Activated naive CD8-positive, alpha-beta T cell treated with anti-CD3 and anti-CD28 coated beads, Interleukin-2, amount 10 ng/mL, durations not matched to agents 7 days and 5 days (primary cell): ENCODE measurements around the gene KCNH1. TPM values are rescaled to one million over a fixed set of nuclear protein-coding genes. Genes with fewer than 3 reads are reported as not detected.
"Not testable (repeated sequence)": the region's sequence is repeated elsewhere in the genome, so short reads cannot be mapped to it uniquely, and the experiment has no call there.

Source experiments
- ATAC-seq: fragments of 150-1000 bp; cut with Tn5 transposase; one replicate; pipeline ENCODE4 v1.10.0; 2021; ENCODE audit warnings: low read depth, moderate library complexity
- POLR2A ChIA-PET: fragments of 350-600 bp; sonication (Branson Sonifier 250); formaldehyde crosslinking; loops from one replicate; lab custom pipeline; 2021; ENCODE audit warnings: antibody characterized with exemption; lab: Charles Lee
- DNase-seq: peaks from one replicate; pipeline ENCODE4 v3.0.0; 2021
- H3K27ac Mint-ChIP-seq: one replicate; pipeline ENCODE4 v1.8.0; 2022; ENCODE audit warnings: mild to moderate bottlenecking, mixed read lengths
- H3K27me3 Mint-ChIP-seq: one replicate; pipeline ENCODE4 v1.8.0; 2022; ENCODE audit warnings: mild to moderate bottlenecking, moderate library complexity, mixed read lengths
- H3K36me3 Mint-ChIP-seq: one replicate; pipeline ENCODE4 v1.8.0; 2021; ENCODE audit warnings: mild to moderate bottlenecking, mixed read lengths
- H3K4me1 Mint-ChIP-seq: one replicate; pipeline ENCODE4 v1.8.0; 2021; ENCODE audit warnings: mixed read lengths
- H3K4me3 Mint-ChIP-seq: one replicate; pipeline ENCODE4 v1.8.0; 2022; ENCODE audit warnings: mild to moderate bottlenecking, moderate library complexity, mixed read lengths
- H3K9me3 Mint-ChIP-seq: one replicate; pipeline ENCODE4 v1.8.0; 2021; ENCODE audit warnings: mixed read lengths
- total RNA-seq, 2 experiments: library from RNA; stranded (reverse); gene quantifications; one replicate each; pipeline ENCODE4 v1.2.3, GENCODE V29; 2021

The KCNH1 gene
- total RNA-seq, 2 experiments from 2014 or later = not detected

DNA sequence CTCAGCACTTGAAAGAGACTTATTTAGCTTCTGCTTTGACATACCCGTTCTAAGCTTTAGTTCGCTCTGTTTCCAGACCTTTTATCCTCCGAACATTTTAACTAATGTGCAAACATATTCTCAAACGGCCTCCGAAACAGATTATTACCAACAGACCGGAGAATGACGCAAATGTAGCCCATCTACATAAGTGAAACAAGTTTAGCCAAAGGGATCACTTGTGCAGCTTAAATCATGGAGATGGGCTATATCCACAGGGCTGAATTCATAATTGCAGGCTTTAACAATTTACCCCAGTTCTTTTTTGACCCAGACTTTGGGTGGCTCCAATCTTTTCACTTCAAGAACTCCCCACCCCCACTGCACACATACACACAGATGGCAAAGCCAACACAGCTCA is 119.7 kb downstream of the KCNH1 start:
- Mint-ChIP-seq H3K36me3 (no peaks in the 10 kb centered on the region), H3K4me3 (no peak overlapping the region), H3K27me3 (no peaks in the 10 kb centered on the region), H3K4me1 (no peaks in the 10 kb centered on the region), H3K27ac (no peak overlapping the region), H3K9me3 (no peaks in the 10 kb centered on the region)
- DNase-seq = no peak
- ATAC-seq = no peak
- POLR2A ChIA-PET = no interaction called here

DNA sequence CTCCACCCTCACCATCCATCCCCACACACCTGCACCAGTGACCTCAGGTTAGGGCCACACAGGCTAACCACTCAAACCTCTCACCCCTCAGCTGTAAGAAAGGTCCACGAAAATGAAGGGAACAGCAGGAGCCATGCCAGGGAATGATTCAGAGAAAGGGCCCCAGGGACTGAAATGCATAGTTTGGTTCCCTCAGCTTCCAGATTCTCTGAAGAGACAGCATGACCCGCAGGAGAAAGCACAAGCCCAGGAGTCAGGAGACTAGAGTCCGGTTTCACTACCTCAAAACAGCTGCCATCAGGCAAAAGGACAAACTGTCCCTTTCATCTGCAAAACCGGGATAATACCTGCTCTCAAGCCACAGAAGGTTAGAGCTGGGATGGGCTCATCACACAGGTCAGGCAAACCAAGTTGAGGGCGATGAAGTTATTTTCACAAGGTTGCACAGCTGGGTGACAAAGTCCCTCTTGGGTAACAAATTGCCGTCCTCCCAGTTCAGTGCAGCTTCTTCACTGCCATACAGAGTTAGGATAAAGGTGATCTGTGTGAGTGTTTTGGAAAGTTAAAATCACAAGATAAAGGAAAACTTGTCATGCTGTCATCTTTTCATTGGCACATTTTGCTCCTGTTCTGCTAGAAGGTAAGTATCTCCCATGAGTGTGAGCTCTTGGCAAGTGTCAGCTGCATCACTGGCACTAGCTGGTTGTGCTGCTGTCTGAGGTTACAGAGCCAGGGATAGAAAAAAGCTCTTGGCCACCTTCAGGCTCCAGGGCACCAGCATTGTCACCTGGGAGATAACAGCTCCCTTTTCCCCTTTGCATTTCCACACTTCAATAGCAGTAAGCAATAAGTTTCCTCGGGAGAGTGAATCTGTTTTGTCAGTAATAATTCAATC is 120.4 kb downstream of the KCNH1 start:
- no peak overlapping the region for H3K27ac Mint-ChIP-seq
- DNase-seq (no peak), ATAC-seq (no peak)
- no peaks in the 10 kb centered on the region for H3K9me3 Mint-ChIP-seq
- H3K27me3 Mint-ChIP-seq = no peaks in the 10 kb centered on the region
- no peak overlapping the region for H3K4me3 Mint-ChIP-seq
- no peaks in the 10 kb centered on the region for H3K4me1 Mint-ChIP-seq
- H3K36me3 Mint-ChIP-seq = no peaks in the 10 kb centered on the region
- POLR2A ChIA-PET = no interaction called here

DNA sequence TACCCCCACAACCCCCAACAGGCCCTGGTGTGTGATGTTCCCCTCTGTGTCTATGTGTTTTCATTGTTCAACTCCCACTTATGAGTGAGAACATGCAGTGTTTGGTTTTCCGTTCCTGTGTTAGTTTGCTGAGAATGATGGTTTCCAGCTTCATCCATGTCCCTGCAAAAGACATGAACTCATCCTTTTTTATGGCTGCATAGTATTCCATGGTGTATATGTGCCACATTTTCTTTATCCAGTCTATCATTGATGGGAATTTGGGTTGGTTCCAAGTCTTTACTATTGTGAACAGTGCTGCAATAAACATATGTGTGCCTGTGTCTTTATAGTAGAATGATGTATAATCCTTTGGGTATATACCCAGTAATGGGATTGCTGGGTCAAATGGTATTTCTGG is 122.8 kb downstream of the KCNH1 start:
- H3K27me3 Mint-ChIP-seq, H3K4me3 Mint-ChIP-seq, H3K4me1 Mint-ChIP-seq, H3K9me3 Mint-ChIP-seq, H3K27ac Mint-ChIP-seq, POLR2A ChIA-PET, H3K36me3 Mint-ChIP-seq, ATAC-seq, DNase-seq: not testable (repeated sequence)

DNA sequence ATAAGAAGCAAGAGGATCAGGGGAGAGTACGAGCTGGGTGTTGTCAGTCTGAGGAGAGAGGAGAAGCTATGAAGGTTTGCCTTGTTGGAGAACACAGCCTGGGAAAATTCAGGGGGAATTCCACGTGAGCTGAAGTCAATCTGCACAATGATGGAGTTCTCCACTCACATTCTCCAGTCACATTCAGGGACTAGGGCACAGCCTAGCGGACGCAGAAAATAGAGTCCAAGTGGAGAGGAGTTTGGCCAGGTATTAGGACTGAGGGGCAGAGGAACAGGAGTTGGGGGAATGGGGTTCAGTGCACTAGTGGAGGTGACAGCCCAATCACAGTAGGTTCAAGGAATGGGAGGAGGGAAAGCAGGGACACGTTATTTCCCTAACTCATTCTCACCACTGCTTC is 124.0 kb downstream of the KCNH1 start:
- H3K9me3 Mint-ChIP-seq = no peaks in the 10 kb centered on the region
- no peak for ATAC-seq
- no peak overlapping the region for H3K4me3 Mint-ChIP-seq

DNA sequence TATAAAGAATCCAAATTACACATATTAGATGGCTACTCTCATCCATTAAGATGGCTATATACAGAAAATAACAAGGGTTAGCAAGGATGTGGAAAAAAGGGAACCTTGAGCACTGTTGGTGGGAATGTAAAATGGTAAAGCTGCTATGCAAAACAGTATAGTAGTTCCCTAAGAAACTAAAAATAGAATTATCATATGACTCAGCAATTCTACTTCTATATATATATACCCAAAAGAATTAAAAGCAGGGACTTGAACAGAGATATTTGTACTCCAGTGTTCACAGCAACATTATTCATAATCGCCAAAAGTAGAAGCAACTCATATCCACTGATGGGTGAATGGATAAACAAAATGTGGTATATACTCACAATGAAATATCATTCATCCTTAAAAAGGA is 126.1 kb downstream of the KCNH1 start:
- no peak overlapping the region for H3K4me3 Mint-ChIP-seq
- no peaks in the 10 kb centered on the region for H3K36me3 Mint-ChIP-seq
- H3K27me3 Mint-ChIP-seq = peaks cover 6% of the 10 kb centered on the region
- ATAC-seq = no peak
- H3K9me3 Mint-ChIP-seq = no peaks in the 10 kb centered on the region
- no peak for DNase-seq
- H3K27ac Mint-ChIP-seq = no peak overlapping the region
- POLR2A ChIA-PET = no interaction called here
- no peaks in the 10 kb centered on the region for H3K4me1 Mint-ChIP-seq

More for the DNA sequence above, 124.0 kb downstream of the KCNH1 start:
- Mint-ChIP-seq H3K4me1 (no peaks in the 10 kb centered on the region), H3K27ac (no peak overlapping the region), H3K36me3 (no peaks in the 10 kb centered on the region), H3K27me3 (peaks cover 4% of the 10 kb centered on the region)
- POLR2A ChIA-PET = no interaction called here
- no peak for DNase-seq

DNA sequence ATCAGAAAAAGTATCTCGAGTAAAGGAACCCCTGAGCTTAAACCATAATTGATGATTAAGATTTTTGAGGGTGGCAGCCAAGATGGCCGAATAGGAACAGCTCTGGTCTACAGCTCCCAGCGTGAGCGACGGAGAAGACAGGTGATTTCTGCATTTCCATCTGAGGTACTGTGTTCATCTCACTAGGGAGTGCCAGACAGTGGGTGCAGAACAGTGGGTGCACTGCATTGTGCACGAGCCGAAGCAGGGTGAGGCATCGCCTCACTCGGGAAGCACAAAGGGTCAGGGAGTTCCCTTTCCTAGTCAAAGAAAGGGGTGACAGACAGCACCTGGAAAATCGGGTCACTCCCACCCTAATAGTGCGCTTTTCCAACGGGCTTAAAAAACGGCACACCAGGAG is 138.0 kb downstream of the KCNH1 start:
- POLR2A ChIA-PET, H3K9me3 Mint-ChIP-seq, DNase-seq, H3K27ac Mint-ChIP-seq, H3K4me3 Mint-ChIP-seq, H3K27me3 Mint-ChIP-seq, ATAC-seq, H3K4me1 Mint-ChIP-seq, H3K36me3 Mint-ChIP-seq: not testable (repeated sequence)

DNA sequence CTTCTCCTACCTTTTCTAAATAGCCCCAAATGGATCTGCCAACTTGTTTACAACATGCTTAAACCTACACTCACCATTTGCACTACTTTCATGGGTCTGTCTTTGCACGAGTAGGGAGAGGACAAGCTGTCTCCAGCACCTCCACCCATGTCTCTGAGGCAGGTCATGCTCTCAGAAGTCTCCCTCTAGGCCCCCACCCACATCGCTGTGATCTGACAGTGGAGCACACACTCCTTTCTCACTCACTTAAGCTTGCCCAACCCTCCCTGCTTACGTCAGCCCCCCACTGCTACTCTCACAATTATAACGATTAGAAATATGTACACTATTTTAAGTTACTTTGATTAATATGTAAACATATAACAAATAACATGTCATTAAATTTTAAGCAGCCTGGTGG is 141.1 kb downstream of the KCNH1 start:
- Mint-ChIP-seq H3K27ac (no peak overlapping the region), H3K36me3 (no peaks in the 10 kb centered on the region), H3K4me1 (peaks cover 2% of the 10 kb centered on the region), H3K27me3 (peaks cover 3% of the 10 kb centered on the region), H3K9me3 (no peaks in the 10 kb centered on the region), H3K4me3 (no peak overlapping the region)
- no peak for ATAC-seq
- POLR2A ChIA-PET = no interaction called here
- DNase-seq = no peak

DNA sequence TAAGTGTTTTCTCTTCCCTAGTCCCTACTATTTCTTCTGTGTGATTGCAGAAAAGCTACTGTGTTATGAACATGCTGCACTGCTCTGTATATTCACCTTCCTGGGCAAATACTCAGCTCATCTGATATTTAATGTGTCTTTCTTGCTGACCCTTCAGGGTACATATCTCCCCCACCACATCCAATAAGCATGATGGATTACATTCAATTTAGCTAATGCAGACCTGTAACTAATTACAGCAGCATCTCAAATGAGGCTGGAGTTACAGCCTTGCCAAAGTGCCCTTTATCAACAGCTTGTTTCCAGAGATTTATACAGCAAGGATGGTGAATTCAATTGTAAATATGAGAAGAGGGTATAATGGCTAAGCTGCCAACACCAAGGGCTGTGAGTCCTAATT is 144.0 kb downstream of the KCNH1 start:
- DNase-seq (no peak), ATAC-seq (no peak)
- Mint-ChIP-seq H3K4me3 (no peak overlapping the region), H3K27me3 (peaks cover 6% of the 10 kb centered on the region), H3K36me3 (no peaks in the 10 kb centered on the region), H3K4me1 (peaks cover 2% of the 10 kb centered on the region), H3K9me3 (no peaks in the 10 kb centered on the region), H3K27ac (no peak overlapping the region)
- POLR2A ChIA-PET = no interaction called here

DNA sequence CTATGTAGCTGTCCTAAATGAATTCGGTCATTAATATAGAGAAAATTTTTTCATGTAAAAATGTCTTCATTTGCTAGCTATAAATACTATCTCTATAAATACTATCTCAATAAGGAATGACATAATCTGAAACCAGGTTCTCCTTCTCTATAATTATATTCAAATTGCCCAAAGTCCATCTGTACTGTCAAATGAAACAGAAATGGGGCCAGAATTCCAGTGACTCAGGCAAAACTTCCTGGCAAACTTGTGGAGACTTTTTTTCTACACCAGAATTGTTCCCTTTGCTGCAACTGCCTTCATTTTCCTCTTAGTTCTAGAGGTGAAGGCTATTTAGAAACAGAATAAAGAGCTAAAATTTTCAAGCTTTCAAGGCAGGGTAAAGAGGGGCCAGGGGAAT is 152.5 kb downstream of the KCNH1 start:
- H3K36me3 Mint-ChIP-seq = no peaks in the 10 kb centered on the region
- peaks cover 5% of the 10 kb centered on the region for H3K27me3 Mint-ChIP-seq
- POLR2A ChIA-PET = no interaction called here
- ATAC-seq = no peak
- H3K4me1 Mint-ChIP-seq = no peaks in the 10 kb centered on the region
- no peak overlapping the region for H3K4me3 Mint-ChIP-seq
- no peak for DNase-seq
- H3K27ac Mint-ChIP-seq = no peak overlapping the region
- H3K9me3 Mint-ChIP-seq = peaks cover 1% of the 10 kb centered on the region

DNA sequence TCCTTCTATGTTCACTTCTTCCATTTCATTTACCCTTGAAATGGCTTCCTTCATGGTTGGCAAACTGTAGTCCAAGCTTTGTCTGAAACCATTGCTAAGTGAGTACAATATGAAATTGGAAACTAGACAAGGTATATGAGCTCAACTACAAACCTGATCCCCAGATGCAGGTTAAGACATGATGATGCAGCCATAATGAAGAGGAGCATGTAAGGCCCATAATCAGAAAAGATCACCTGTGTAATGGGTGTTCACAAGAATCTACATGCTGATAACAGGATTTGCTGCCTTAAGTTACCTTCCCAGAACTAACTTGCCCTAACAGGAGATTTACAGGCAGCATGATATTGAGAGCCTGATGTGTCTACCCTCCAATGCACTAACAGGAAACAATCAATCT is 153.9 kb downstream of the KCNH1 start:
- H3K36me3 Mint-ChIP-seq = no peaks in the 10 kb centered on the region
- H3K4me1 Mint-ChIP-seq = no peaks in the 10 kb centered on the region
- ATAC-seq (no peak), DNase-seq (no peak)
- H3K27ac Mint-ChIP-seq = no peak overlapping the region
- H3K27me3 Mint-ChIP-seq = peaks cover 2% of the 10 kb centered on the region
- H3K4me3 Mint-ChIP-seq = no peak overlapping the region
- POLR2A ChIA-PET = no interaction called here
- H3K9me3 Mint-ChIP-seq = peaks cover 1% of the 10 kb centered on the region

DNA sequence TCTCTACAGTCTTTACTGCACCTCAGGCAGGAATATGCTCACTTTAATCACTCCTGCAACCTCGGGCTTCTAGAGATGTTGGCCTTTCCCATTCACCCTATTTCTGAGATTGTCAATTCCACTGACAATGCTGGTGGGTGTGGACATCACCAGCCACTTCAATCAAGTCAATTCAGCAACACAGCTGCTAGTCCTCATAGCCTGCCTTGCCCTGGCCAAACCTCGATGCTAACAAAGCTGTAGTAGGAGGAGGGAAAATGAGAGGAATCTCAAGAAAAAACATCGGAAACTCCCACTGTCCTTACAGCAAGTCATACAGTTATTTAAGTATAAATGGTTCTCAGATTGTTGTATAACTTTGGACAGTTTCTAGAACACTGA is 155.0 kb downstream of the KCNH1 start:
- H3K9me3 Mint-ChIP-seq = peaks cover 1% of the 10 kb centered on the region
- ATAC-seq (no peak), DNase-seq (no peak)
- POLR2A ChIA-PET = no interaction called here
- H3K4me1 Mint-ChIP-seq = no peaks in the 10 kb centered on the region
- no peak overlapping the region for H3K27ac Mint-ChIP-seq
- no peak overlapping the region for H3K4me3 Mint-ChIP-seq
- peaks cover 2% of the 10 kb centered on the region for H3K27me3 Mint-ChIP-seq
- H3K36me3 Mint-ChIP-seq = no peaks in the 10 kb centered on the region

DNA sequence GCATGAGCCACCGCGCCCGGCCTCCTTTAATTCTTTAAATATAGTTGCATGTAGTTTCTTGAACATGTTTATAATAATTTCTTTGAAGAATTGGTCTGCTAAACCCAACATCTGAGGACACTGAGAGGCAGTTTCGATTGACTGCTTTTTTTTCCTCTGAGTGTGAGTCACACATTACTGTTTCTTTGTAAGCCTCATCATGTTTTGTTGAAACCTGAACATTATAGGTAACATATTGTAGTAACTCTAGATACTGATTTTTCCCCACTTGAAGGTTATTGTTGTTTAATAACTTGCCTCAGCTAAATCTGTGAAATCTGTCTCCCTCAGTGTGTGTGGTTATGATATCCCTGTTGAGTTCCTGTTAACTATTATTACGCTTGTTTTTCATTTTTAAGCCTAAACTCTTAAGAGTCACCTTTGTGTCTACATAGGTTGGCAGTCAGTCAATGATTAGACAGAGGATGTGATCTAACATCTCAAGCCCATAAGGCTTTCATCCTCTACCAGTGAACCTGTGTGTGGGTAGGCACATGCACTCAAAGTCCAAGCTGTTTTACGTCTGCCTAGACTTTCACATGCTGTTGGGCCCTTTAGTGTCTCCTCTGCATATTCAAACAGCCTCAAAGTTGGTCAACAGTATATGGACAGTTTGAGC is 155.5 kb downstream of the KCNH1 start:
- no peak overlapping the region for H3K4me3 Mint-ChIP-seq
- ATAC-seq (no peak), DNase-seq (no peak)
- no peaks in the 10 kb centered on the region for H3K4me1 Mint-ChIP-seq
- no peaks in the 10 kb centered on the region for H3K36me3 Mint-ChIP-seq
- POLR2A ChIA-PET = no interaction called here
- H3K9me3 Mint-ChIP-seq = peaks cover 1% of the 10 kb centered on the region
- no peak overlapping the region for H3K27ac Mint-ChIP-seq
- peaks cover 2% of the 10 kb centered on the region for H3K27me3 Mint-ChIP-seq

DNA sequence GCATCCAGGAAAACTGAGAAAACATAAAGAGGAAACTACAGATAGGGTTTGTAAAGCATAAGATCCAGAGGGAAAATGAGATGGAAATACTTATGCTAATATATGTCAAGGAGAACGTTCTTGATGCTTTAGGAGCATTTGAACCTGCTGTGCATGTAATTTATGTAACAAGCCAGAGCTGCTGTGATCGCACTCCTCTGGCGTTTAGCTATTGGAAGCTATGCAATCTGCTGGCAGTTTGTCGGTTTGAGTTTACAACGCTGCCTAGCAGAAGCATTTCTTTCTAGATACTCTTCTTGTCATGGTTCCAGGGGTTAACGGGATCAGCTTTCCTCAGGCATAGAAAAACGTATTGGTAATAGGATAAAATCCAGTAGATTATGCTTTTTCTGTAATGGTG is 182.7 kb downstream of the KCNH1 start:
- Mint-ChIP-seq H3K4me3 (no peak overlapping the region), H3K9me3 (no peaks in the 10 kb centered on the region), H3K4me1 (no peaks in the 10 kb centered on the region), H3K27ac (no peak overlapping the region), H3K27me3 (no peaks in the 10 kb centered on the region), H3K36me3 (no peaks in the 10 kb centered on the region)
- ATAC-seq = no peak
- POLR2A ChIA-PET = no interaction called here
- DNase-seq = no peak

DNA sequence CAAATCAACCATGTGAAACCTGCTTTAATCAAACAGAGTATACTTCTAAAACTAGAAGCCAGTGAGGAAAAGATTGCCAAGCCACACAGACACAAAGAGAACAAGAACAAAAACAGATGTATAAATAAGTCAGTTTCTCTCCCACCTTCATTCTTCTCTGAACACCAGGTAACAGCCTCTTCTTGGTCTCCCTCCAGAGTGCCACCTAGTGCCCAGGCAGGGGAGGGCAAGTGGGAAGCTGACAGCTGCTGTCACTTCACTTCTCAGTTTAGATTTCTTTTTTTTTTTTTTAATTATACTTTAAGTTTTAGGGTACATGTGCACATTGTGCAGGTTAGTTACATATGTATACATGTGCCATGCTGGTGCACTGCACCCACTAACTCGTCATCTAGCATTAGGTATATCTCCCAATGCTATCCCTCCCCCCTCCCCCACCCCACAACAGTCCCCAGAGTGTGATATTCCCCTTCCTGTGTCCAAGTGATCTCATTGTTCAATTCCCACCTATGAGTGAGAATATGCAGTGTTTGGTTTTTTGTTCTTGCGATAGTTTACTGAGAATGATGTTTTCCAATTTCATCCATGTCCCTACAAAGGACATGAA is 183.9 kb downstream of the KCNH1 start:
- H3K36me3 Mint-ChIP-seq, H3K27me3 Mint-ChIP-seq, H3K9me3 Mint-ChIP-seq, H3K4me1 Mint-ChIP-seq, POLR2A ChIA-PET, H3K27ac Mint-ChIP-seq, ATAC-seq, H3K4me3 Mint-ChIP-seq: not testable (repeated sequence)
- peak; percentile 67 for DNase-seq
